ENCODE results near the gene KRTAP5-4. TPM values are rescaled to one million over a fixed set of nuclear protein-coding genes. Genes with fewer than 3 reads are reported as not detected.

The KRTAP5-4 gene
- not detected for total RNA-seq

DNA sequence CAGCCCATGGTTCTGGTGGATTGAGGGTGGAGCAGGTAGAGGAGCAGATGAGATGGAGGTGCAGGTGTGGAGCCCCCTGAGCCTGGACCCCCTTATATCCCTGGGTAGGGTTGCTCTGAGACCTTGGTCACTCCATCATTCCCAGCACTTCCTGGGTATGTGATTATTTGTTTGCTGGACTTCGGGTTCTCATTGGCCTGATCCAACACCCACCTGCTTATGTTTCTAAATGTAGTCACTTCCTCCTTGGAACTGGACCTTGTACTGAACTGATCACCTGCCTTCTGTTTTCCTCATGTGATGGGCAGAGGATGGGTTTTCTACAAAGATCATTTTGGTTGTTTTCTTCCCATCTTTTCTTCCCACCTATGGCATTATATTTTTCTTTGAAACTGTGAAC is at the start of gene KRTAP5-4:
Gene KRTAP5-4, minus strand, starts transcription at position 53 of the 400 bp plus-strand sequence. Its CDS starts 45 bp downstream, at position 8.

GRCh38 chr11:1629326-1630185 is 7.6 kb upstream of the KRTAP5-4 start, which contains the start of gene KRTAP5-5:
Gene KRTAP5-5 (plus strand): TSS chr11:1629775. CDS start chr11:1629841, 66 bp downstream.

DNA sequence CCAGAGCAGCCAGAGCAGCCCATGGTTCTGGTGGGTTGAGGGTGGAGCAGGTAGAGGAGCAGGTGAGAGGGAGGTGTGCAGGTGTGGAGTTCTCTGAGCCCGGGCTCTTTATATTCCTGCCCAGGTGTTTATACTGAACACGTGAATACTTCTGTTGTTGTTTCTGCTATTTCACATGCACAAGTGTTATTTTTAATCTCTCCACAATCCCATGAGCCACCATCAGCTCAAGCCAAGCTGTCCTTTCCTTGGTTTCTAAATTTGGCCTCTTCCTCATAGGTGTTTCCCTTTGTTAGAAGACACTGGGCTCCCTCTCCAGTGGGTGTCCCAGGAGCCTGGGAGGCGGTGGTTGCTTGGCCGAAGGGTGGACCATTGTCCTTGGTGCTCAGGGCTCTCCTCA is 13.6 kb downstream of the KRTAP5-4 start, which contains the start of gene KRTAP5-3:
Gene KRTAP5-3, minus strand, starts transcription at position 101 of the 400 bp plus-strand sequence. Its CDS starts 78 bp downstream, at position 23.

DNA sequence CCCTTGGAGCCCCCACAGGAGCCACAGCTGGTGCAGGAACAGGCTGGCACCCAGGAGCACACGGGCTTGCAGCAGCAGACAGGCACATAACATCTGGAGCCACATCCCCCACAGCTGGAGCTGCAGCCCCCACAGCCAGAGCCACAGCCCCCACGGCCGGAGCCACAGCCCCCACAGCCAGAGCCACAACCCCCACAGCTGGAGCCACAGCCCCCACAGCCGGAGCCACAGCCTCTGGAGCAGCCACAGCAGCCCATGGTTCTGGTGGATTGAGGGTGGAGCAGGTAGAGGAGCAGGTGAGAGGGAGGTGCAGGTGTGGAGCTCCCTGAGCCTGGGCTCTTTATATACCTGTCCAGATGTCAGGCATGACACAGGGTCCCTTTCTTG is 24.0 kb downstream of the KRTAP5-4 start, which contains the start of gene KRTAP5-2:
Gene KRTAP5-2, minus strand, starts transcription at position 301 of the 387 bp plus-strand sequence. Its CDS starts 44 bp downstream, at position 257.

GRCh38 chr11:1584661-1585370 is 37.1 kb downstream of the KRTAP5-4 start, which contains the start of gene KRTAP5-1:
Gene KRTAP5-1 (minus strand): TSS chr11:1585283. CDS start chr11:1585249, 34 bp downstream.

GRCh38 chr11:1572197-1573076 is 49.5 kb downstream of the KRTAP5-4 start, which contains the start of gene DUSP8:
Gene DUSP8 (minus strand): TSS chr11:1572271. CDS start chr11:1565826, 6,445 bp downstream.

Other genes starting within 250 kb of the KRTAP5-4 start
- gene BRSK2, start 232.2 kb downstream of the KRTAP5-4 start, total RNA-seq: 54.5 TPM
- 22.5 TPM for gene MOB2, start 135.4 kb downstream of the KRTAP5-4 start, total RNA-seq
- gene DUSP8, start 49.9 kb downstream of the KRTAP5-4 start, total RNA-seq: 8.8 TPM
- gene KRTAP5-1, start 36.9 kb downstream of the KRTAP5-4 start, total RNA-seq: not detected
- gene KRTAP5-2, start 23.8 kb downstream of the KRTAP5-4 start, total RNA-seq: not detected
- not detected for gene KRTAP5-3, start 13.7 kb downstream of the KRTAP5-4 start, total RNA-seq
- gene KRTAP5-5, start 7.6 kb upstream of the KRTAP5-4 start, total RNA-seq: not detected
- not detected for gene KRTAP5-6, start 75.1 kb upstream of the KRTAP5-4 start, total RNA-seq
- 0.94 TPM for gene IFITM10, start 128.5 kb upstream of the KRTAP5-4 start, total RNA-seq
- 39.8 TPM for gene CTSD, start 141.8 kb upstream of the KRTAP5-4 start, total RNA-seq
- not detected for gene SYT8, start 212.9 kb upstream of the KRTAP5-4 start, total RNA-seq
- not detected for gene TNNI2, start 216.8 kb upstream of the KRTAP5-4 start, total RNA-seq
- gene LSP1, start 230.9 kb upstream of the KRTAP5-4 start, total RNA-seq: 0.63 TPM